SK-N-SH treated with all-trans-retinoic acid at 6 μM for 48 hours (cell line): ENCODE data around the gene CAPN1.

ENCODE experiments used
- ARNTL ChIP-seq: fragments of 450-650 bp; formaldehyde crosslinking; IDR thresholded peaks from 2 replicates; pipeline ENCODE4 v1.5.0; 2020; ENCODE audit warnings: low read depth, mild to moderate bottlenecking, moderate library complexity, borderline replicate concordance
- ISL1 ChIP-seq: fragments of 250-450 bp; sonication (Bioruptor Pico); IDR thresholded peaks from 2 replicates; pipeline ENCODE4 v2.1.2; 2022; ENCODE audit warnings: mild to moderate bottlenecking, moderate library complexity
- PPARA ChIP-seq: fragments of 250-450 bp; sonication (Bioruptor Pico); IDR thresholded peaks from 2 replicates; pipeline ENCODE4 v1.5.0; 2020; ENCODE audit warnings: mild to moderate bottlenecking, borderline replicate concordance
- TCF4 ChIP-seq: fragments of 250-450 bp; sonication (Bioruptor Pico); IDR thresholded peaks from 2 replicates; pipeline ENCODE4 v1.8.0; 2021; ENCODE audit warnings: mild to moderate bottlenecking, moderate library complexity, borderline replicate concordance
- TF ChIP-seq, protein P1 (sequence below): fragments of 250-450 bp; sonication (Bioruptor Pico); IDR thresholded peaks from 2 replicates; pipeline ENCODE4 v1.8.0; 2020; ENCODE audit warnings: mild to moderate bottlenecking, moderate library complexity, borderline replicate concordance

DNA sequence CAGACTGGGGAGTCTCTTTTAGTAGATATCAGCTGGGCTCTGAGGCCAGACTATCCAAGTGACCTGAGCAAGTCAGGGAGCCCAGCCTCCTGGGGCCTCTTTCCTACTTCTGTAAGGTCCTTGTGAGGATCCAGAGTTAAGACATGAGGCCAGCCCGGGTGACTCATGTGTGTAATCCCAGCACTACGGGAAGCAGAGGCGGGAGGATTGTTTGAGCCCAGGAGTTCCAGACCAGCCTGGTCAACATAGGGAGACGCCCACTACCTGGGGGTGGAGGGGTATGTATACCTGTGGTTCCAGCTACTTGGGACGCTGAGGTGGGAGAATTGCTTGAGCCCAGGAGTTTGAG is 43.2 kb downstream of the CAPN1 start:
- no peak for TF ChIP-seq TCF4 (CRISPR knock-in tag)
- no peak for TF ChIP-seq ARNTL (CRISPR knock-in tag)
- TF ChIP-seq PPARA (CRISPR knock-in tag), result no peak
- TF ChIP-seq, protein P1, sequence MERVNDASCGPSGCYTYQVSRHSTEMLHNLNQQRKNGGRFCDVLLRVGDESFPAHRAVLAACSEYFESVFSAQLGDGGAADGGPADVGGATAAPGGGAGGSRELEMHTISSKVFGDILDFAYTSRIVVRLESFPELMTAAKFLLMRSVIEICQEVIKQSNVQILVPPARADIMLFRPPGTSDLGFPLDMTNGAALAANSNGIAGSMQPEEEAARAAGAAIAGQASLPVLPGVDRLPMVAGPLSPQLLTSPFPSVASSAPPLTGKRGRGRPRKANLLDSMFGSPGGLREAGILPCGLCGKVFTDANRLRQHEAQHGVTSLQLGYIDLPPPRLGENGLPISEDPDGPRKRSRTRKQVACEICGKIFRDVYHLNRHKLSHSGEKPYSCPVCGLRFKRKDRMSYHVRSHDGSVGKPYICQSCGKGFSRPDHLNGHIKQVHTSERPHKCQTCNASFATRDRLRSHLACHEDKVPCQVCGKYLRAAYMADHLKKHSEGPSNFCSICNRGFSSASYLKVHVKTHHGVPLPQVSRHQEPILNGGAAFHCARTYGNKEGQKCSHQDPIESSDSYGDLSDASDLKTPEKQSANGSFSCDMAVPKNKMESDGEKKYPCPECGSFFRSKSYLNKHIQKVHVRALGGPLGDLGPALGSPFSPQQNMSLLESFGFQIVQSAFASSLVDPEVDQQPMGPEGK, result no peak
- no peak for TF ChIP-seq ISL1
